Endothelial cell of umbilical vein (primary cell): ENCODE data around the gene NF1. TPM values are rescaled to one million over a fixed set of nuclear protein-coding genes. Genes with fewer than 3 reads are reported as not detected.

Experiments used
- BruUV-seq: library from RNA; stranded (reverse); fragments of 400-500 nt; replicated peaks from 2 replicates; lab custom pipeline; 2021; lab: Mats Ljungman, UMichigan
- CTCF ChIA-PET: fragments of 300-600, 350-600 bp; sonication (Branson Sonifier 250); formaldehyde crosslinking; loops from one replicate; lab custom pipeline; 2021; ENCODE audit warnings: antibody characterized with exemption, inconsistent platforms; lab: Charles Lee
- POLR2A ChIA-PET: fragments of 300-600, 350-600 bp; sonication (Branson Sonifier 250); formaldehyde crosslinking; loops from one replicate; lab custom pipeline; 2021; ENCODE audit warnings: antibody characterized with exemption, inconsistent platforms; lab: Charles Lee
- DNase-seq: peaks from one replicate; pipeline ENCODE4 v3.0.0-alpha.2; 2011; ENCODE audit warnings: low read depth, low spot score
- FAIRE-seq: peaks from 2 replicates; lab custom pipeline; 2011; peaks lifted over from hg19 to GRCh38; lab: Jason Lieb, UNC
- H2AFZ ChIP-seq: 2 replicates; pipeline ENCODE4 v1.6.0; 2012; ENCODE audit warnings: low read depth, low read length, control low read depth, inconsistent platforms
- H3K27ac ChIP-seq: 2 replicates; pipeline ENCODE4 v1.5.1; 2011; ENCODE audit warnings: low read depth, mild to moderate bottlenecking, control low read depth, low read length, moderate library complexity; ENCODE audit not compliant: insufficient read depth
- H3K27me3 ChIP-seq, 2 experiments: 2 replicates each; pipeline versions ENCODE4 v1.6.0 to v1.6.1; 2011; ENCODE audit warnings: low read length in 2 of 2, mixed read lengths in 1 of 2; ENCODE audit not compliant: control insufficient read depth in 2 of 2, insufficient read depth in 2 of 2
- H3K36me3 ChIP-seq, 2 experiments: 2 replicates in 1 of 2; 3 replicates in 1 of 2; pipeline ENCODE4 v1.5.1; 2011; ENCODE audit warnings: low read length in 2 of 2, mild to moderate bottlenecking in 1 of 2, moderate library complexity in 1 of 2; ENCODE audit not compliant: control insufficient read depth in 2 of 2, insufficient read depth in 2 of 2; ENCODE audit errors: extremely low read depth in 1 of 2
- H3K4me1 ChIP-seq: 3 replicates; pipeline ENCODE4 v1.5.1; 2011; ENCODE audit warnings: mild to moderate bottlenecking, low read length; ENCODE audit not compliant: control insufficient read depth, insufficient read depth; ENCODE audit errors: extremely low read depth
- H3K4me2 ChIP-seq: 2 replicates; pipeline ENCODE4 v1.6.1; 2011; ENCODE audit warnings: low read length, control low read depth, mixed read lengths; ENCODE audit not compliant: insufficient read depth
- H3K4me3 ChIP-seq, 3 experiments: fragments of 200-600 bp in 1 of 3; sonication (generic), shearing (Covaris generic) in 1 of 3; replicated peaks in 1 of 3; 2 replicates each; pipeline ENCODE4 v1.5.1; 2011 to 2016; ENCODE audit warnings: control low read depth in 3 of 3, low read length in 3 of 3, mild to moderate bottlenecking in 2 of 3, inconsistent platforms in 1 of 3, low read depth in 1 of 3, moderate library complexity in 1 of 3; ENCODE audit not compliant: insufficient read depth in 1 of 3
- H3K79me2 ChIP-seq: 2 replicates; pipeline ENCODE4 v1.6.0; 2012; ENCODE audit warnings: low read length, inconsistent platforms; ENCODE audit not compliant: control insufficient read depth, insufficient read depth
- H3K9ac ChIP-seq: replicated peaks from 2 replicates; pipeline ENCODE3; 2011; ENCODE audit warnings: low read length, control low read depth; ENCODE audit not compliant: insufficient read depth; ENCODE audit errors: extremely low read depth
- H3K9me1 ChIP-seq: replicated peaks from 3 replicates; pipeline ENCODE4 v1.6.0; 2011; ENCODE audit warnings: mild to moderate bottlenecking, low read length; ENCODE audit not compliant: control insufficient read depth, insufficient read depth; ENCODE audit errors: extremely low read depth
- H3K9me3 ChIP-seq: replicated peaks from 2 replicates; pipeline ENCODE4 v1.5.1; 2012; ENCODE audit warnings: low read length, inconsistent platforms; ENCODE audit not compliant: control insufficient read depth, insufficient read depth
- H4K20me1 ChIP-seq: replicated peaks from 2 replicates; pipeline ENCODE3; 2011; ENCODE audit warnings: mild to moderate bottlenecking, low read length; ENCODE audit not compliant: control insufficient read depth, insufficient read depth; ENCODE audit errors: extremely low read depth
- EZH2 ChIP-seq: IDR thresholded peaks from 2 replicates; pipeline ENCODE4 v1.6.1; 2012; ENCODE audit warnings: borderline replicate concordance, low read depth, mild to moderate bottlenecking, moderate library complexity, low read length, inconsistent platforms; ENCODE audit not compliant: severe bottlenecking
- FOS ChIP-seq: IDR thresholded peaks from 2 replicates; pipeline ENCODE4 v1.6.1; 2011; ENCODE audit warnings: mild to moderate bottlenecking, low read length, moderate library complexity, borderline replicate concordance; ENCODE audit not compliant: insufficient read depth
- GATA2 ChIP-seq: IDR thresholded peaks from 2 replicates; pipeline ENCODE4 v1.7.0; 2011; ENCODE audit warnings: low read depth, mild to moderate bottlenecking, moderate library complexity, mixed read lengths, low read length; ENCODE audit not compliant: insufficient read length, insufficient read depth
- MAX ChIP-seq: IDR thresholded peaks from 2 replicates; pipeline ENCODE4 v1.6.1; 2011; ENCODE audit not compliant: insufficient read depth, insufficient read length
- MYC ChIP-seq: IDR thresholded peaks from one replicate; pipeline ENCODE4 v1.6.1; 2011; ENCODE audit warnings: mild to moderate bottlenecking, low read depth, low read length
- POLR2A ChIP-seq: IDR thresholded peaks from 2 replicates; pipeline ENCODE4 v1.6.1; 2012; ENCODE audit warnings: low read depth, mild to moderate bottlenecking, control low read depth, low read length
- POLR2AphosphoS5 ChIP-seq: IDR thresholded peaks from 2 replicates; pipeline ENCODE4 v1.6.1; 2012; ENCODE audit warnings: low read depth, mild to moderate bottlenecking, control low read depth, low read length, moderate library complexity; ENCODE audit not compliant: insufficient read depth
- dilution Hi-C: fragments of 300-500 bp; cut with MboI; formaldehyde crosslinking; loops from one replicate; pipeline ENCODE4 v1.15.0; 2019; ENCODE audit warnings: low sequenced_read_pairs; ENCODE audit not compliant: extremely low pct_ligation_motif_present
- intact Hi-C: fragments of 100-400 bp; cut with micrococcal nuclease; formaldehyde crosslinking; loops from one replicate; pipeline ENCODE4 v1.10.0; 2022
- polyA plus RNA-seq, 4 experiments: library from polyadenylated mRNA; depleted of rRNA in 3 of 4; stranded (reverse) in 3 of 4; unstranded in 1 of 4; fragments of >200 nt; gene quantifications; 2 replicates each; pipeline versions ENCODE4 v1.2.1 to v1.2.3, GENCODE V29; 2011 to 2012; ENCODE audit warnings: missing spikeins in 1 of 4
- total RNA-seq: library from RNA; stranded (reverse); gene quantifications from 2 replicates; pipeline ENCODE4 v1.2.3, GENCODE V29; 2021

NF1 gene
- total and polyA plus RNA-seq, 2 donors (not counting 3 experiments of a cell fraction or from before 2014, with no cell fraction given): 13.7 to 42.4 TPM

- TF ChIP-seq MAX (no peak), POLR2A (no peak), MYC (no peak), EZH2 (no peak), FOS (no peak), GATA2 (no peak), POLR2AphosphoS5 (no peak)
- dilution Hi-C loops: no loop called here
- Histone ChIP-seq H3K9ac (peak overlapping the region; percentile 32), H2AFZ (peak overlapping the region; percentile 38), H3K4me2 (peak overlapping the region; percentile 3), H3K27ac (peak overlapping the region; percentile 19), H3K4me1 (peaks cover 10% of the 10 kb centered on the region), H4K20me1 (no peaks in the 10 kb centered on the region), H3K9me3 (no peaks in the 10 kb centered on the region), H3K4me3 (peak overlapping the region in 1 of 3 experiments; percentile 99), H3K9me1 (no peaks in the 10 kb centered on the region), H3K27me3 (no peaks in the 10 kb centered on the region), H3K79me2 (peaks cover 31% of the 10 kb centered on the region), H3K36me3 (no peaks in the 10 kb centered on the region)
- TSS peak; percentile 50 for BruUV-seq
- POLR2A ChIA-PET: interaction anchor here (0.6 to 1.0 kb wide), 3 partner anchors 34 to 291 kb away, joined by 3 to 9 read pairs (median 3); no protein-coding TSS in a partner anchor
- DNase-seq (peak; percentile 22), FAIRE-seq (no peak)
- CTCF ChIA-PET: interaction anchor here (1.0 to 1.8 kb wide), 3 partner anchors 10 to 29 kb away, joined by 3 read pairs; no protein-coding TSS in a partner anchor
- intact Hi-C loops: loop anchor here (10.0 kb wide), 1 partner anchor 761 kb away; the partner anchor contains the start of gene COPRS
Measured at GRCh38 chr17:31093866-31094599, 744 bp upstream of the NF1 start.
